IMR-90 (cell line): ENCODE data around the gene GRHL3.

ENCODE experiments used
- BHLHE40 ChIP-seq: fragments of 150-350 bp; IDR thresholded peaks from 2 replicates; pipeline ENCODE4 v1.6.1; 2016; ENCODE audit warnings: mild to moderate bottlenecking, low read depth, low read length
- CTCF ChIP-seq: conservative IDR thresholded peaks from 2 replicates; pipeline ENCODE4 v1.5.1; 2012; ENCODE audit warnings: mild to moderate bottlenecking, low read depth, low read length, improper control_type of control experiment
- ELK1 ChIP-seq: fragments of 150-350 bp; IDR thresholded peaks from 2 replicates; pipeline ENCODE4 v1.6.1; 2016; ENCODE audit warnings: low read depth, mild to moderate bottlenecking, low read length, moderate library complexity, borderline replicate concordance
- FOS ChIP-seq: fragments of 150-350 bp; IDR thresholded peaks from 2 replicates; pipeline ENCODE4 v1.6.1; 2016; ENCODE audit warnings: low read depth, low read length
- MAZ ChIP-seq: IDR thresholded peaks from 2 replicates; pipeline ENCODE4 v1.6.1; 2012; ENCODE audit warnings: low read depth, mild to moderate bottlenecking, low read length, improper control_type of control experiment, moderate library complexity, borderline replicate concordance
- NFE2L2 ChIP-seq: fragments of 150-350 bp; IDR thresholded peaks from 2 replicates; pipeline ENCODE4 v1.6.1; 2016; ENCODE audit warnings: low read depth, mild to moderate bottlenecking, low read length
- POLR2A ChIP-seq: IDR thresholded peaks from 2 replicates; pipeline ENCODE4 v1.6.1; 2012; ENCODE audit warnings: mild to moderate bottlenecking, low read depth, low read length
- RAD21 ChIP-seq: IDR thresholded peaks from 2 replicates; pipeline ENCODE4 v1.6.1; 2012; ENCODE audit warnings: low read length, improper control_type of control experiment
- RCOR1 ChIP-seq: IDR thresholded peaks from 2 replicates; pipeline ENCODE4 v1.6.1; 2012; ENCODE audit warnings: mild to moderate bottlenecking, low read length, improper control_type of control experiment; ENCODE audit not compliant: insufficient replicate concordance
- SMC3 ChIP-seq: fragments of 150-350 bp; IDR thresholded peaks from 2 replicates; pipeline ENCODE4 v1.6.1; 2016; ENCODE audit warnings: low read depth, mild to moderate bottlenecking, antibody characterized with exemption, low read length, moderate library complexity
- USF2 ChIP-seq: fragments of 150-350 bp; IDR thresholded peaks from 2 replicates; pipeline ENCODE4 v1.6.1; 2017; ENCODE audit warnings: mild to moderate bottlenecking, antibody characterized with exemption, low read length, low read depth

GRCh38 chr1:24281591-24281990 is 37.6 kb upstream of the GRHL3 start:
- TF ChIP-seq CTCF, result no peak
- TF ChIP-seq RCOR1, result no peak
- no peak for TF ChIP-seq NFE2L2
- TF ChIP-seq MAZ, result no peak
- no peak for TF ChIP-seq BHLHE40
- TF ChIP-seq POLR2A, result no peak
- TF ChIP-seq USF2, result no peak
- TF ChIP-seq ELK1, result no peak
- TF ChIP-seq FOS, result no peak
- no peak for TF ChIP-seq RAD21
- TF ChIP-seq SMC3, result no peak
